SKM-1 (cell line): Measurements from ENCODE around the gene ARHGAP19.
"Not testable (repeated sequence)": the region's sequence is repeated elsewhere in the genome, so short reads cannot be mapped to it uniquely, and the experiment has no call there.

Source experiments
- DNase-seq: peaks from one replicate; lab custom pipeline; 2025; ENCODE audit not compliant: unreplicated experiment; lab: John Stamatoyannopoulos, UW

The ARHGAP19 gene

GRCh38 chr10:97280783-97281182 lies 11.7 kb downstream of the ARHGAP19 start:
- no peak for DNase-seq

GRCh38 chr10:97279121-97279815 lies 13.2 kb downstream of the ARHGAP19 start:
- no peak for DNase-seq

GRCh38 chr10:97278491-97278989 lies 13.9 kb downstream of the ARHGAP19 start:
- DNase-seq, result peak; percentile 18

- no peak for DNase-seq
These were observed 14.9 kb downstream of the ARHGAP19 start for GRCh38 chr10:97277551-97277950.

GRCh38 chr10:97274828-97275227 lies 17.6 kb downstream of the ARHGAP19 start:
- no peak for DNase-seq

GRCh38 chr10:97273700-97274099 lies 18.7 kb downstream of the ARHGAP19 start:
- no peak for DNase-seq

- no peak for DNase-seq
These were observed 21.8 kb downstream of the ARHGAP19 start for GRCh38 chr10:97270523-97271154.

GRCh38 chr10:97267671-97268070 lies 24.8 kb downstream of the ARHGAP19 start:
- no peak for DNase-seq

GRCh38 chr10:97265095-97265494 lies 27.3 kb downstream of the ARHGAP19 start:
- not testable (repeated sequence) for DNase-seq

- no peak for DNase-seq
These were observed 28.5 kb downstream of the ARHGAP19 start for GRCh38 chr10:97263971-97264370.

- no peak for DNase-seq
These were observed 30.8 kb downstream of the ARHGAP19 start for GRCh38 chr10:97261656-97262055.

GRCh38 chr10:97261183-97261582 lies 31.3 kb downstream of the ARHGAP19 start:
- no peak for DNase-seq

- DNase-seq, result no peak
These were observed 33.3 kb downstream of the ARHGAP19 start for GRCh38 chr10:97259119-97259518.

- DNase-seq, result no peak
These were observed 36.1 kb downstream of the ARHGAP19 start for GRCh38 chr10:97256356-97256755.

GRCh38 chr10:97255512-97256293 lies 36.7 kb downstream of the ARHGAP19 start:
- DNase-seq, result no peak

GRCh38 chr10:97254694-97255093 lies 37.7 kb downstream of the ARHGAP19 start:
- DNase-seq, result no peak

- DNase-seq, result no peak
These were observed 41.5 kb downstream of the ARHGAP19 start for GRCh38 chr10:97250952-97251351.

- DNase-seq, result no peak
These were observed 48.6 kb downstream of the ARHGAP19 start for GRCh38 chr10:97243836-97244235.

- DNase-seq, result no peak
These were observed 53.6 kb downstream of the ARHGAP19 start for GRCh38 chr10:97238855-97239254.

- no peak for DNase-seq
These were observed 57.1 kb downstream of the ARHGAP19 start for GRCh38 chr10:97235353-97235752.

- DNase-seq, result peak; percentile 27
These were observed 58.0 kb downstream of the ARHGAP19 start for GRCh38 chr10:97234400-97234799.

GRCh38 chr10:97230146-97230545 lies 62.3 kb downstream of the ARHGAP19 start:
- DNase-seq, result no peak
